Urothelium cell line (cell line): Measurements from ENCODE around the gene RAD51B.
A peak's percentile ranks its signal among the peaks of the same experiment; 100 is the strongest.

ENCODE experiments used
- DNase-seq: peaks from one replicate; pipeline ENCODE4 v3.0.0; 2011; ENCODE audit warnings: low spot score, mixed read lengths
- FAIRE-seq: peaks from 2 replicates; lab custom pipeline; 2011; peaks lifted over from hg19 to GRCh38; lab: Jason Lieb, UNC

The RAD51B gene

DNA sequence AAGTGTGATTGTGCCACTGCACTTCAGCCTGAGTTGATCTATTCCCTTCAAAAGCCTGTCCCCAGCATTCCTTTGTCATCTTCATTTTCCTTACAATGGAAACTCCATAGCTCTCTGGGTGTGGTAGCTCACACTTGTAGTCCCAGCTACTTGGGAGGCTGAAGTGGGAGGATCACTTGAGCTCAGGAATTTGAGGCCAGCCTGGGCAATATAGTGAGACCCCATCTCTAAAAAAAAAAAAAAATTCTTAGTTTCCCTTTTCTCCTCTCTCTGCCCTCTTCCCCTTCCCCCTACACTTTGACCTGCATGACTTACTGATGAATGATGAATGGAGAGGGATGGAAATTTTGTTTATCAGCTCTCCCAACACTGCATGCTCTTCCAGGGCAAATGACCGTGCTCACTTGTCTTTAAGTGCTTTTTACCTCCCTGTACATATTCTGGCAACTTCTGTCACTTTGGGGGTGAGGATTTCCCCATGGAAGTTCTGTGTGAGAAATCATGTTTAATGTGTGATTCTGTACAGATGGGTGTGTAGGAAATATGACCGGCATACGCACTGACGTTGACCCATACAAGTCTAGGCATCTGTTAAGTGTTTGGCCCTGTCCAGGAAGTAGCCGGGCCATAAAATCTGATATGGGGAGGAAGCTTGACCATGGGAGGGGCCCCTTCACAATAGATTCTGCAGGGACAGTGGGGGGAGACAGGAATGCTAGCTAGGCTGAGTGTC is 907.9 kb downstream of the RAD51B start:
- DNase-seq (no peak), FAIRE-seq (peak; percentile 13)

DNA sequence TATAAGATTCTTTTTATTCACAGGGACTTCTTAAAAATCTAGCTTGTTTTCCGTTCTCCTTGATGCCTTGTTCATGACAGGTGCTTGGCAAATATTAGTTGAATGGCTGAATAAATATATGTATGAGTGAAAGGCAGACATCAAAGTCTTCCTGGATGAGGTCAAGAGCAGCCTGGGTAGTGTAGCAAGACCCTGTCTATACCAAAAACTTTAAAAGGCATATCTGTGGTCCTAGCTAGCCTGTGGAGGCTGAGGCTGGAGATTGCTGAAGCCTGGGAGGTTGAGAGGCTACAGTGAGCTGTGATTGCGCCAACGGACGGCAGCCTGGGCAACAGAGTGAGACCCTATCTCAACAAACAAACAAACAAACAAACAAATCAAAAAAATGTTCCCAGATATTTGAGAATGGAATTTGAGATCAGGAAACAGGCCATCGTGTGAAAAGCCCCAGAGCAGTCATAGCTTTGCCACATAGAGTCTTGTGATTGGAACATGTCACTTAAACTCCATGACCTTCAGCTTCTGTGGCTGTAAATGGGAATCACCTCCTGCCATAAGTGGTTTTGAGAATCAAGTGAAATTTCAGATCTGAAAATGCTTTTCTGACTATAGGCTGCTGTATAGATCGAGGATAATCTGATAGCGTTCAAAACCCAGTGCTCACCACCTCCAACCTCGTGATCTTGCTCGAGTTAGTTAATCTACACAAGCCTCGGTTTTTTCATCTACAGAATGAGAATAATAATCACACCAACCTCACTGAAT is 908.9 kb downstream of the RAD51B start:
- DNase-seq = no peak
- peak; percentile 35 for FAIRE-seq

DNA sequence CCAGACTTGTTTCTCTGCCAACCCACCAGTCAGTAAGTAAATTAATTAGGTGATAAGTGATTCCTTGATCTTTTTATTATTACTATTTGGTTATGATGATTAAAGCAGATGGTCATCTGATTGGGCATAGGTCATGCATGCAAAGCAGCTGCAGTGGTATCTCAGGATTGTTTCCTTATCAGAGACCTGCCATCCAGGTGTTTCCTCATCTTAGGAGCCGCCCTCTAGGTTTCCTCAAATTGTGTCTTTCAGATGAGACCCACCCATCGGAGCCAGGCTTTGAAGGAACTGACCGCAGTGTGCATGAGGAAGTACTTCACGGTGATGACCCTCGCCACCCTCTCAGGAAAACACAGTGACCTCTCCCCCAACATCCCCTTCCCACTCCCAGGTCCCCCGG is 910.0 kb downstream of the RAD51B start:
- DNase-seq (no peak), FAIRE-seq (no peak)

DNA sequence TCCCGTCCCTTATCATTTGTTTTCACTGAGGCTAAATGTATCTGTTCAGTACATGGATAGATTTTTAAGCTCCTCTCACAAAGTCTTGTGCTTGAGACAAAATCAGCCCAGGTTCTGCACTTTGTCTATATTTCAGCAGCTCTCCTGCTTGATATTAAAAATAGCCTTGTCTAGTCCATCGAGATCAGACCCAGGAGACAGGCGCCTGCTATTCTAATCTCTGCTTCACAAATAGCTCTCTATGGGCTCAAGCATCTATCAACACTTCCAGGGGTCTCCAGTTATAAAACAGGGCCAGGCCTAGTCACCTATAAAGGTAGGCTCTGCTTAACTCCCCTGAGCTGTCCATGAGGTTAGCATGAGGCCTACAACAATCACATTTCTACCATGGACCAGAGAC is 910.8 kb downstream of the RAD51B start:
- DNase-seq = no peak
- no peak for FAIRE-seq

DNA sequence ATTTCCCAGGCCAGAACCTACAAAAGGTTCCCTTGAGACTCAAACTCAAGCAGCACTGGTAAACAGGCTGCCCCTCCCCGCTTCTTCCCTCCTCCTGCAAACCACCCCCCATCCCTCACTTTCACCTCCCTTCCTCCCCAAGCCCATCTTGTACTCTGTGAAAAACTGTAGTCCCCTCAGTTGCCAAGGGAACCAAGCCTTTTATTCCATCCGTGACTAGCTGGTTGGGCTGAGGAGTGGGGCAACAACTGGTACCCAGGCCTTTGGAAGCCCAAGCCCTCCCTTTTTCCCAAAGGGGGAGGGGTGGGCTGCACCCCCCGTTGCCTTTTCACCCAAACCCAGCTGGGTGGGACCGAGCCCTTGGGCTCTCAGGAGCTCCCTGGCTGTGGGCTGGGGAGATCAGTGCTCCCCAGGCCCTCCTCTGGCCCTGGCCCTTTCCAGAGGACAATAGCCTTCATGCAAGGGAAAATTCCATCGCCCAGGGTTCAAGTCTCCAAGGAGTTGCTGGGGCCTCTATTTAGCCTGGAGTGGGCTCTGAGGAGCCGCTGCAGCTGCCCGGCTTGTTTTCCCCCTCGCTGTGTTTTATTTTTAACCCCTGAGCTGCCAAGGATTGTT is 911.3 kb downstream of the RAD51B start:
- FAIRE-seq = no peak
- DNase-seq = no peak

DNA sequence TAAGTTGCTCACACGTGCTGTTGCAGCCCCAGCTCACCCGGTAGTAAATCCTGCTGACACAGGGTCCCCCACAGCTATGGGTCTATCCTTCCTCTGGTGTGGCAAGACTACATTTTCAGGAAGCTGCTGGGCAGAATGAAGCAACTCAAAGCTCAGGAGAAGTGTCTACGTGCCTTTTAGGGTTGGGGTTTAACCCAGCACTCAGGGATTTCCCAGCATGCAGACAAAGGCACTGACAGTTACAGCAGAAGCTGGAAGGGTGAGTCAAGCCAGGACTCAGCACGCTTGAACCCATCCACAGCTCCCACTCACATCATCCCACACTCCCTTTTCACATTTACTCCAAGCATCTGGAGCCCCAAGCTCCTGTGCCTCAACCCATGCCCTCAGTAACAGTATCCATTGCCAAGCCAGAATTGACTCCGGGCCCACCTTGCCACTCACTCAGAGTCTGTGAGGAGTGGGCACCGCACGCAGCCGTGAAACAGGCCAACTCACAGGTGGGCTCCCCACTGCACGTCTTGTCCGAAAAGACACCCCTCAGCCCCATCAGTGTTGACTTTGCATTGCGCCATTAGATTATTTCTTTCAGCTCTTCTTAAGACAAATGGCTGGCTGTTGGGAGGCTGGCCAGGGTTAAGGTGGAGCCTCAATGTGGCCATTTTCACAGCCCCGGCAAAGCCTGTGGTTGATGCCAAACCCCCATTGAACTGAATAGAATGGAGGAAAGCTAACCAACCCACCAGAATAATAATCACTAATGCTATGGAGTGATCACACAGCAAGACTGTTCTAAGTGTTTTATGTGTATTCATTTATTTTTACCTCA is 913.7 kb downstream of the RAD51B start:
- FAIRE-seq = peak; percentile 87
- DNase-seq = no peak

DNA sequence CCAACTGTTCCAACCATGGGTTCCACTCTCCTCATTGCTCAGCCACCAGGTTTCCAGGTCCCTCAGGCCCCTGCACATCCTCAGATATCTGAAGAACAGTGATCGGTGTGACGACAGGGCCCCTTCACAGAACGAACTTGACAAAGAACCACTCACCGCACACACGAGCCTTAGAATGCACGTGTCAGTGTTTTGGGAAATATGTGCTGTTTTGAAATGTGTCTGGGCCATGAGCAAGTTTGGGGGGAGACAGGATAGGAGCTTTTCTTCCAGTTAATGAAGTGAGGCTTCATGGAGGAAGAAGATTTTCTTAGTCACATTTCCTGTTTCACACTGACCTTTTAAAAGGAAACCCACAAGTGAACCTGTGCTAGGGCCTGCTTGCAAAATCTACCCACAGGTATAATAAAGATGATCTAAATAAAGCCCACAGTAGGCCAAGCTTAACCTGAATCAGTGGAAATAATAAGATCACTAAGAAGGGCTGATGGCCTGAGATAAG is 914.7 kb downstream of the RAD51B start:
- FAIRE-seq (no peak), DNase-seq (no peak)

DNA sequence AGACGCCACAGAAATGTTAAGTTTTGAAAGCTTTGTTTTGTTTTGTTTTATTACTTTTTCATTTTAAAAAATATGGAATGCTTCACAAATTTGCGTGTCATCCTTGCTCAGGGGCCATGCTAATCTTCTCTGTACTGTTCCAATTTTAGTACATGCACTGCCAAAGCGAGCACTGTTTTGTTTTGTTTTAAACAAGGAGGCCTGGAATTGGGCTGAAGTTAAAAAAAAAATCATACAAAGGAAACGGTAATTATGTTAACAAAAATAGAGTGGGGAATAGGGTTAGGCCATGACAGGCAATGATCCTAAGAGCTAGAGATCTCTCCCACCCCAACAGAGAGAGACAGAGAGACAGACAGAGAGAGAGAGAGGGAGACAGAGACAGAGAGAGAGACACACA is 916.3 kb downstream of the RAD51B start:
- FAIRE-seq = no peak
- DNase-seq = no peak

DNA sequence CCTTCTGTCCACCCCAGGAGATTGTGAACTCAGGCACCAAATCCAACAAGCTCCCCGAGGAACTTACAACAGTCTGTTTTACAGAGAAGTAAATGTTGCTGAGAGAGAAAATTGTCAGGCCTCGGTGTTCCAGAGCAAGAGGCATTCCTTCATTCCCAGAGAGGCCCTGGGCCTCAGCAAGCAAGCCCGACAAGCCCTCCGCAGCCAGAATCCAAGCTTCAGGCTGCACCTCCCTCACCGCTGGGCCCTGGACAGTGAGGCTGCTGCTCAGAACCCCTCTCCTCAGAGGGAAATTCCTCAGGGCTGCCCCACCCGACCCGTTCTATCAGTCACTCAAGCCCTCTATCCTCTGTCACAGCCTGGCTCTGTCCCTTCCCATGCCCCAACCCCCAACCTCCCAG is 916.9 kb downstream of the RAD51B start:
- no peak for DNase-seq
- peak; percentile 52 for FAIRE-seq

DNA sequence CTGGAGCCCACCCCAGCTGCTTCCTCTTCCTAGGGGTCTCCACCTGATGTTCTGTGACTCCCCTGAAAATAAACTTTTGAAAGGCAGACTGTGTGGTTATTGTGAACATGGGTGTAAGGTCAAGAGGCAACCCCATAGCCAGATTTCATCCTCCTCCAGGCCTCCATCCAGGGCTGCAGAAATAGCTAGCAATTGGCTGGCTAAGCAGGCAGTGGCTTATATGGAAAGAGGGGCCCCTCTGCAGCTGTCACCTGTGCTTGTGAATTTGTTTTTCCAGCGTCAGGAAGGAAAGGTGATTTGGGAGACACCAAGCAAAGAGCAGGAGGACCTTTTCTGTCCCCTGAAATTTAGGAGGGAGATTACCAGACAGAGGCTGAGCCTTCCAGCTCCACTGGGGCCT is 917.5 kb downstream of the RAD51B start:
- FAIRE-seq (peak; percentile 40), DNase-seq (no peak)

DNA sequence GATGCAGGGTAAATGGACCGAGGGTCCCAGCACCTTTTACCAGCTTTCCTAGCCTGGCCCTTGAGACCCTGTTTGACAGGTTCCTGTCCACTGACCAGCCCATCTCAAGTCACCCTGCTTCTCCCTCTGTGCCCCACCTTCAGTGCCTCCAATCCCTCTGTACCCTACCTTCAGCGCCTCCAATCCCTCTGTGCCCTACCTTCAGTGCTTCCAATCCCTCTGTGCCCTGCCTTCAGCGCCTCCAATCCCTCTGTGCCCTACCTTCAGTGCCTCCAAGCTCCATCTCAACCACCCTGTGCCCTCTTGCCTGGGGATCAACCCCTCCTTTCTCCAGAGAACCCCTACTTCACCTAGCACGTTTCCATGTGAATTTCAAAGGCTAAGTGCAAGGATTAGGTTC is 919.0 kb downstream of the RAD51B start:
- FAIRE-seq (peak; percentile 69), DNase-seq (no peak)

DNA sequence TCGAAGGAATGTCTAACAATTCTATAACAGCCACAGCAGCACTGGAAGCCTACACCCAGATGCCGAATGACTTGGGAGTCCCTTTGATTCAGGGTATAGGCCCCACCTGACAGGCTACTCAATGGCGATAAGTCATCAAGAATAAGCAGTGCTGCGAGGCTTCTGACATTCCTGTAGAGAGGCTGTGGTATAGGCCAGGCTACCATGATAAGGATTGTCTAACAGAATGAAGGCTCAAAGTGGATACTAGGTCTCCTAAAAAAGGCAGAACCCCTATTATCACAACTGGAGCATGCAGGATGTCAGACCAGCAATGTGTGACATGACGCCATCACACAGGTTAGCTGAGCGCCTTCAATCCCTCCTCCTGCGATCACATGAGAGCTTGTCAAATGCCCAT is 920.1 kb downstream of the RAD51B start:
- DNase-seq (no peak), FAIRE-seq (peak; percentile 66)

DNA sequence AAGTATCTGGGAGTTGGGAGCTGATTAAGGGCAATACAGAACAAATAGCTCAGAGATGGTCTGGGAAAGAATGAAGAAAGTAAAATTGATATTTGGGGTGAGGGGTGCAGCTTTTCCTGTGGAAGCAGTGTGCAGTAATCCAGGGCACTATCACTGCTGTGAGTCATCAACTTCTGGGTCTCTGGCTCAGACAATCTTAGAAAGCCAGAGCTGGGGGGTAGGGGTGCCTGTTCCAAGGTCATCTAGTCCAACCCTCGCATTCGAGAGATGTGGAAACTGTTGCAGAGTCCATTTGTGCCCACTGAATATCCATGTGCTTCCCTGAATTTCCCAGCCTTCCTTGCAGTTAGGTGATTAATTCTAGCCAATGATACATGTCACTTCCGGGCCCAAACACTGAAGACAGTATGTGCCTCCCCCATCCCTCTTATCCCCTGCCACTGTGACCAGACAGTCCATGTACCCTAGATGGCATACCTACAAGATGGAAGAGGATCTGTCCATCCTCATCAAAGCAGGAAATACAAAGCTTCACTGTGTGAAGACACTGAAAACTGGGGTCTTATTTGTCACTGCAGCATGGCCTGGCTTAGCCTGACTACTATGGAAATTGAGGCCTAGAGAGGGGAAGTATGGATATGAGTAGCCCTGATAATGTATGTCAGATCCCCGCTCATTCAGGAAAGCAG is 921.4 kb downstream of the RAD51B start:
- DNase-seq = no peak
- peak; percentile 84 for FAIRE-seq

DNA sequence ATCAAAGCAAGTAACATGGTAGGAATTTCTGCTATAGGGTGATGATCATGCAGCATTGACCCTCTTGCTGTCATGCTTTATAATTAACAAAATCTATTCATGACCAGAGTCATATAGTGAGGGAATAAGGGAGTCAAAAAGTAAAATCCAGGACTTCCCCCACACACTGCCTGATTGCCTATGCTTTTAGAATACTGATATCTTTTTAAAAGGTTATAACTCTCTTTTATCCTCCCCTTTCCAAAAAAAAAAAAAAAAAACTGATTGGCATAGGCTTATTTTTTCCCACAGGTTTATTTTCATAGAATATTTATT is 921.9 kb downstream of the RAD51B start:
- no peak for DNase-seq
- no peak for FAIRE-seq

DNA sequence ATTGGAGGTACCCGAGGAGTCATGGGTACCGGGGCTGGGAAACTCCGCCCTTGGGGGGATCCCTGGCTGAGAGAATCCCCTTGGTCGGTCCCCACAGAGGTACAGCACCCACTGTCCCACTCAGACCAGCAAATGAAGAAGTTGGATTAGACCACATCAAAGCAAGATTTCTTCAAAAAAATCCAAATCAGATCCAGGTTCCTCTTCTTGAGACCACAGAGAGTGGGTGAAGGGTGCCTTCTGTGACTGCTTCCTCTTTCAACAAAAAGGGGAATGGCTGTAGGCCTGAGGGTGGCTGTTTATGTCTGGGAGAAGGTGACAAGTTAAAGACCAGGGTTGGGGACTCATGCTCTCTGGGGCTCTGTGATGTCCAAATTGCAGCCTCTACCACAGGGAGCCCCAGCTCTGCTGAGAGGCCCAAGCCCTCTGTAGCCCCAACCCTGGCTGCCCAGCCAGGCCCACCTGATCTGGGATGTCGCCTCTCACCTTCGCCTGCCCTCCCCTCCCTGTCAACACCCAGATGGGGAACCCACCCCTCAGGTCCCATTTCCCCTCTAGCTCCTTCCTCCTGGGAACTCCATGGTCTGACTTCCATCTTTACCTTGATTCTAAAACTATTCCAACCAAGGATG is 922.4 kb downstream of the RAD51B start:
- DNase-seq (no peak), FAIRE-seq (no peak)

DNA sequence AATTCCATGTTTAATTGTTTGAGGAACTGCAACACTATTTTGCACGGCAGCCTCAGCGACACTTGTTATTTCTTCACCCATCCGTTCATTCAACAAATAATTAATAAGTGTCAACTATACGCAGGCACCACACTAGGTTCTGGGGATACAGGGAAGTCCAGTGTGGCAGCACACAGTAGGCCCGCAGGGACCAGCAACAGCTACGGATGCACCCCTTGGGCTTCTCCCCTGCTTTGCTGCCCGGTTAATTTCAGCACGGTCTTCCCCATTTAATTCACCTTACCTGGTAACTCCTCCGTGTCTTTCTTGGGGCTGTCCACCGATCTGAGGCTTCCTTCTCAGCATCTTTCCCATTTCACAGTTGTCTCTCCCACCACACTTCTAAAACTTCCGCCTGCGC is 925.0 kb downstream of the RAD51B start:
- no peak for FAIRE-seq

DNA sequence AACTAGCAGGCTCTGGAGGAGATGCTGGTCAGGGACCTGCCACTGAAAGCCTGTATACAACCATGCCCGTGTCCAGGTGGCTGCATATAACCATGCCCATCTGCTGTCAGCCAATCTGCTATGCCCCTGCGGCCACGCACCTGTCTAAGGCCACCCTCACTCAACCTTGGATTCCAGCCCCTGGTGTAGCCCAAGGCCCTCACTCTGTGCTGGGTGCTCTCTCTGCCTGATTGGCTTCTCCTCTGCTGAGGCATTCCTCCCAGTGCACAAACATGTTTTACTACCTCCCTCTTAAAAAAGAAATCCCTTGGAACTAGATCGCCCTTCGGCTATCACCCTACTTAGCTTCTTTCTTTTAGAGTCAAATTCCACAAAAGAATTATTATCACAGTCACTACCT is 927.8 kb downstream of the RAD51B start:
- DNase-seq = no peak
- FAIRE-seq = peak; percentile 62

More for the DNA sequence above, 925.0 kb downstream of the RAD51B start:
- no peak for DNase-seq

DNA sequence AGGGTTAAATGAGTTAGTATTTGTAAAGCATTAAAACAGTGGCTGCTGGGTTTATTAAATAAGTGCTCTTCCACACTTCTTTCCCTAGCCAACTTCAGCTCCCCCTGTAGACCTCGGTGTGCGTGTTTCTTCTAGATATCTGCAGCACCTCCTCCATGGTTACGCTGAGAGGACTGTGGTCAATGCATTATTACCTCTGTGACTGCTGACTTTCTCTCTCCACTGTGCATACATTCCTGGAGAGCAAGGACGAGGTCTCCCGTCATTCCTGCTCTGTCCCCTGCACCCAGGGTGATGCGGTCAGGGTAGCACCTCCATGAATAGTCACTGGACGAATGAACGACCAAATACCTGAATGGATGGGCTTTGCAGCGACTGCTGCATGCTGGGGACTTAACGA is 928.7 kb downstream of the RAD51B start:
- no peak for DNase-seq
- FAIRE-seq = peak; percentile 70

DNA sequence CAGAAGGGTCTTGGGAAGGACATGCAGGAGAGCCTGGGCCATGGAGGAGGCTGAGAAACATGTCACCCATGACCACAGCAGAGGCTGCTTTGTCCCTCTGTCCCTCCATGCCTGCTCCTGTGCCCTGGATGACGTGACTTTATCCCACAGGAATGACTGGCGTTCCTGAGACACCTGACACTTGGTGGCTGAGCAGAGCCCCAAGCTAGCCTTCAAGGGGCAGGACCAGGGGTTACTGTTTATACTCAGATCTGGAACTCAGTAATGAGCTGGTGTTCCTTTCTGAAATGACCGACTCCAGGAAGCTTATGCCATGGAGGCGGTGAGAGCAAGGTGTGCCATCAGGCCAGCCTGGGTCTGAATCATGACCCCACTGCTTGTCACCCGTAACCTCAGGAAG is 929.1 kb downstream of the RAD51B start:
- DNase-seq (no peak), FAIRE-seq (no peak)
